Left cardiac atrium (tissue), 4 donors: ENCODE data around the gene MPST. TPM values are rescaled to one million over a fixed set of nuclear protein-coding genes. Genes with fewer than 3 reads are reported as not detected.

ENCODE experiments used
- ATAC-seq, 2 donors: fragments of 200-7000 bp; cut with Tn5 transposase; one replicate each; pipeline ENCODE4 v1.9.1; 2020; ENCODE audit warnings: mild to moderate bottlenecking in 2 of 2, moderate library complexity in 2 of 2
- DNase-seq: peaks from one replicate; pipeline ENCODE4 v3.0.0-alpha.2; 2020
- intact Hi-C, 2 donors: fragments of 100-400 bp; cut with DNase I; formaldehyde crosslinking; loops; one replicate each; pipeline versions ENCODE4 v1.14.1 to v1.15.1; 2022 to 2023
- total RNA-seq, 2 donors: library from RNA; stranded (reverse); fragmentation: NEBNext Ultra II Directional; extraction: Animal tissue kit (Norgen Biotek cat#: 25700); gene quantifications; one replicate each; pipeline ENCODE4 v1.2.1, GENCODE V29; 2021
- donor health status: DM: no; HTN: yes; CAD: no.
- donor health status: DM: no; HTN: yes; CAD: no; lungs with severe emphysema.
- donor health status: DM: yes; HTN: yes; CAD: no.
- donor health status: Dilated cardiomyopathy.

MPST gene
- total RNA-seq, 2 donors from 2014 or later, result 48.2 to 51.2 TPM

- intact Hi-C loops, result no loop called here
- DNase-seq, result no peak
- ATAC-seq, result no peak
Observed at GRCh38 chr22:36998620-36999351, 20.8 kb upstream of the MPST start.

GRCh38 chr22:36999463-36999862 is 20.1 kb upstream of the MPST start:
- DNase-seq (no peak), ATAC-seq (no peak)
- intact Hi-C loops, result no loop called here

GRCh38 chr22:37000676-37001534 is 18.6 kb upstream of the MPST start:
- DNase-seq, result no peak
- intact Hi-C loops, result no loop called here
- no peak for ATAC-seq

GRCh38 chr22:37001826-37002225 is 17.7 kb upstream of the MPST start:
- intact Hi-C loops, result no loop called here
- no peak for ATAC-seq
- no peak for DNase-seq

DNA sequence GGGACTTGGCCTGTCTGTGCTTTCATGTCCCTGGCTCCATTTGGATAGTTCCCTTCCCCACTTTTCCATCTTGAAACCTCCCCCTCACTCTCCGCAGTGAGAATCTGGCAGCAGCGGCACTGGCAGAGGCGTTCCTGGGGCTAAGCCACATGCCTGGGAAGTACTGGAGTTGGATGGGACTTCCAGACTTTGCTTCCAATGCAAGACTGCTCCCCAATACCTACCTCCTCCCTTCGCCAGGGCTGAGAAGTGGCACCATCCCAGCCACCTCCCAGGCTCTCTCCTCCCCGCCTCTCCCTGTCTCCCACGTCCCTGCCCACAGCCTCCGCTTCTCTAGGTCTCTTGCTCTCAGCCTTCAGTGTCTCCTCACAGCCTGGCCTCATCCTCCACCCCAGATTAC is 16.9 kb upstream of the MPST start:
- ATAC-seq, result no peak
- intact Hi-C loops, result no loop called here
- DNase-seq, result no peak

GRCh38 chr22:37007651-37008050 is 11.9 kb upstream of the MPST start:
- intact Hi-C loops, result no loop called here
- no peak for DNase-seq
- ATAC-seq, result no peak

GRCh38 chr22:37008365-37008764 is 11.2 kb upstream of the MPST start:
- intact Hi-C loops, result no loop called here
- ATAC-seq (peak in 1 of 2 donors; percentile 28), DNase-seq (no peak)

DNA sequence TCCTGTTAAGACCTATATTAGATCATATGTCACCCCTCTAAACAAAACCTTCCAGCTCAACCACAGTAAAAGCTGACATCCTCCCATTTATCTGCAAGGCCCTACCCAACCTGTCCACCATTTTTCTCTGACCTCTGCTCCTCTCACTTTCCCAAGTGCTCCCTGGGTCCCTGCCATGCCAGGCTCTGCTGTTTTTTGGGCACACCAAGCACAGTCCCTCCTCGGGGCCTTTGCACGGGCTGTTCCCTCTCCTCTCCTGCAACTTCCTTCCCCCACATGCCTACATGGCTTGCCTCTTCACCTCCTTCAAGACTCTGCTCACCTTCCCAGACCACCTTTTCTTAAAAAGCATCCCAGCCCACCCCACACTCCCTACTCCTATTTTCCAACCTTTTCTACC is 10.1 kb upstream of the MPST start:
- intact Hi-C loops, result no loop called here
- ATAC-seq, result no peak
- DNase-seq, result no peak

- intact Hi-C loops, result no loop called here
- DNase-seq (no peak), ATAC-seq (no peak)
Observed at GRCh38 chr22:37010174-37010573, 9.4 kb upstream of the MPST start.

DNA sequence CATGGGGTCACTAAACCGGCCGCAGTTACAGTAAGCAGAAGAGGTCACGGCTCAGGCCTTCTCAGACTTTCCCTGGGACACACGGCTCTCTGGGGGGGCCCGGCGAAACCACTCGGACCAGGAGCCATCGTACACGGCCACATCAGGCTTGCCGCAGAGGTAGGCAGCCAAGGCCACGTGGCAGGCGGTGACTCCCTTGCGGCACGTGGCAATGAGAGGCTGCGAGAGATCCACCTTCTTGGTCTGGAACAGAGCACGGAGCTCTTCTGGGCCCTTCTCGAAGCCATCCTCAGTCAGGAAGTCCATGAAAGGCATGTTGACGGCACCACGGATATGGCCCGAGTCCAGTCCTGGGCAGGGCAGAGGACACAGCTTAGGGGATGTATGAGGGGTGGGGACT is 8.6 kb upstream of the MPST start:
- intact Hi-C loops, result no loop called here
- DNase-seq (no peak), ATAC-seq (no peak)

- ATAC-seq, result no peak
- intact Hi-C loops, result no loop called here
- no peak for DNase-seq
Observed at GRCh38 chr22:37011472-37011871, 8.1 kb upstream of the MPST start.

GRCh38 chr22:37012262-37012904 is 7.2 kb upstream of the MPST start:
- intact Hi-C loops, result no loop called here
- ATAC-seq (peak; percentile 56 to 65), DNase-seq (no peak)

DNA sequence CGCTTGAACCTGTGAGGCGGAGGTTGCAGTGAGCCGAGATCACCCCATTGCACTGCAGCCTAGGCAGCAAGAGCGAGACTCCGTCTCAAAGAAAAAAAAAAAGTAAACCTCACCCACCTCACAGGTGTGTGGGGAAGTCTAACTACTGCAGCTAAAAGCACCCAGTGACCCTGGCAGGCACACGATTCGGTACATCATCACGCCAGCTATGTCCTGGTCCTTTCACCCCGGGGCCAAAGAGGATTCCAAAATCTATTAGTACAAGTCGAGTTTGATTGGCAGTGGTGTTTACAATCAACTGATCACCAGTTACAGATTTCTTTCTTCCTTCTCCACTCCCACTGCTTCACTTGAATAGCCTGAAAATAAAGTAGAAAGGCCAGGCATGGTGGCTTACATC is 6.6 kb upstream of the MPST start:
- intact Hi-C loops, result no loop called here
- DNase-seq, result no peak

DNA sequence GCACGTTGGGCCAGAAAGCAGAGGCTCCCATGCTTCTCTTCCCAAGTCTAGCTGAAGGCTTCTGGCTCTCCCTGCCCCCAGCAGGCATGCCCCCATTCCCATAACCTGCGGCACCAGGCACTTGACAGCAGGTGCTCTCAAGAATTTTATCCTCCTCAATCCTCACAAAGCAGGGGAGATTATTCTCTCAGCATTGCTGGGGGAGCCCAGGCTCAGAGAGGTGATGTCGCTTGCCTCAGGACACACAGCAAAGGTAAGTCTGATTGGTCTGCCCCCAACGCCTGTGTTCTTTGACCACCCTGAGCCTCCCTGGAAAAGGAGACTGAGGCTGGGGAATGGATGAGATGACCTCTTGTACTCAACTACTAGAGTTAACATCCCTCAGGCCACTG is 5.1 kb upstream of the MPST start:
- intact Hi-C loops, result no loop called here
- DNase-seq, result no peak
- no peak for ATAC-seq

More for the DNA sequence above, 6.6 kb upstream of the MPST start:
- no peak for ATAC-seq

DNA sequence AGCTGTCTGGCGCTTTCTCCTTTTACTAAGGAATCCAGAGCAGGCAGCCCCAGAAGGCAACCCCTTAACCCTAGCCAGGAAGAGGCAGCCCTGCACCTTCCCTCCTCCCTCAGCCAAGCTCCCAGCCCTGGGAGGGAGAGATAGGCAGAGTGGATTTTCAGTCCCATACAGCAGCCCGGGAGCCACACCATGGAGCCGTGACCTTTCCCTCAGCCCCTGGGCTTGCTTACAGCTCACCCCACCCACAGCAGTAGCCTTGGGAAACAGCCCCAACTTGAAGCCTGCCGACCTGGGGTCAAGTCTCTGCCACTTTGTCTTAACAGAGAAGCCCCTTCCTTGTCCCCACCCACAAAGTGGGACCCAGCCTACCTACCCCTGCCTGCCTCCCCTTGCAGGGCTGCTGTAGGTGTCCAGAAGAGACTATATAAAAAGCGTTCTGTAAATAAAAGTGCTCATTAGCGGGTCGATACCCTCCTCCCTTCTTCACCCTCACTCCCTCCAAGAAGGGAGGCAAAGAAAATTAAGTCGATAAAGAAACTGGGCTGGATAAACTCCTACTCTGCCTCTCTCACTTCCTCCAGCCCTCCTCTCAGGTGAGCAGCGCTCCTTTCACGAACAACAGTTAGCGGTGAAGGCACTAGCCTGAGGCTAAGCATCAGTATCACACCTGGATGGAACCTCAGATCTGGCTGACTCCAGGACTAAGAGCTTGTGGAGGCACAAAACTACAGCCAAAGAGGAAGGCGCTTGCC is 4.5 kb upstream of the MPST start:
- no peak for ATAC-seq
- intact Hi-C loops, result no loop called here

DNA sequence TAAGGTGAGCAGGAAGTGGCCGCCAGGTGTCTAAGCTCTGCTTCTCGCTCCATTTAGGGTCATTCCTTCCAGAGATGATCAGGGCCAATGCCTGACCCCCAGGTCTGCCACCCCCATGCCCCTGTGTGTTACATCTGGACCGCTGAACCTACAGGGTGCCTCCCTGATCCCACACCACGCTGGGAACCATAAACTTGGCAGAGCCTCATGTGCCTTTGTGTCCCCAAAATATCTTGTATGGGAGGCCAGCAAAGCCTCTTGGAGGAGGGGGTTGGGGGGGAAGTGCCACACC is 4.0 kb upstream of the MPST start:
- DNase-seq, result no peak
- intact Hi-C loops, result no loop called here
- no peak for ATAC-seq

More for the DNA sequence above, 4.5 kb upstream of the MPST start:
- DNase-seq, result no peak

DNA sequence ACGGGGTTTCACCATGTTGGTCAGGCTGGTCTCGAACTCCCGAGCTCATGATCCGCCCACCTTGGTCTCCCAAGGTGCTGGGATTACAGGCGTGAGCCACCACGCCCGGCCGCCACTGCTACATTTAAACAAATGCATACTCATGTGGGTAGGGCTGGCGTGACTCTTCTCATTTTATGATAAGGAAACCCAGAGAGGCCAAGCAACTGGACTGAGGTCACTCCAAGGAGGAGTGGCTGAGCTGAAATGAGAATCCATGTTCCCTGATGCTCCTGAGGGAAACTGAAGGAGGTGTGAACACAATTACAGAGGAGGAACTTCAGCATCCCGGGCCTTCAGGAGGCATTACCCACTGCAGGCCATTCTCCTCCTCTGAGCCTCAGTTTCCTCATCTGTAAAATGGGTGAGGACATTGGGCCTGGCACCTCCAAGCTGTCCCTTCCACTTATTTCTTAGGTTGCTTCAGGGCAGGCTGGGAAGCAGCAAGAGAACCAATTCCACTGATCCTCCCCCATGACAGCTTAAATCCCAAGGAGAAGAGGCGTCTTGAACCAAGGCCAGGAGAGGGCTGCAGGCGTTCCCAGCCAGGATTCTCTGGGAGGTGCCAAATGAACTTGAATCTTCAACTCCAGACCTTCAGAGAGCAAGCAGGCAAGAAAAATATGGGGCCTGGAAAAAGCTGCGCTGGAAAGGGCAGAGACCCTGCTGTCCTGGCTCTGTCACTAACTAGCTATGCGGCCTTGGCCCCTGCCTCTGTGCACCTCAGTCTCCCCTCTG is 3.2 kb upstream of the MPST start:
- intact Hi-C loops, result no loop called here
- no peak for ATAC-seq
- no peak for DNase-seq

- ATAC-seq, result no peak
Observed at GRCh38 chr22:37017356-37017755, 2.2 kb upstream of the MPST start.

More at GRCh38 chr22:37017356-37017755, 2.2 kb upstream of the MPST start:
- no peak for DNase-seq
- intact Hi-C loops, result no loop called here
